GM18499 (cell line): ENCODE data around the gene PER2.

ENCODE experiments used
- ATAC-seq: cut with Tn5 transposase; IDR thresholded peaks from one replicate; pipeline ENCODE4 v1.9.1; 2021; ENCODE audit warnings: moderate number of reproducible peaks; ENCODE audit not compliant: insufficient read depth, unreplicated experiment

The PER2 gene

GRCh38 chr2:238269741-238270140 is 18.7 kb downstream of the PER2 start:
- ATAC-seq: no peak

DNA sequence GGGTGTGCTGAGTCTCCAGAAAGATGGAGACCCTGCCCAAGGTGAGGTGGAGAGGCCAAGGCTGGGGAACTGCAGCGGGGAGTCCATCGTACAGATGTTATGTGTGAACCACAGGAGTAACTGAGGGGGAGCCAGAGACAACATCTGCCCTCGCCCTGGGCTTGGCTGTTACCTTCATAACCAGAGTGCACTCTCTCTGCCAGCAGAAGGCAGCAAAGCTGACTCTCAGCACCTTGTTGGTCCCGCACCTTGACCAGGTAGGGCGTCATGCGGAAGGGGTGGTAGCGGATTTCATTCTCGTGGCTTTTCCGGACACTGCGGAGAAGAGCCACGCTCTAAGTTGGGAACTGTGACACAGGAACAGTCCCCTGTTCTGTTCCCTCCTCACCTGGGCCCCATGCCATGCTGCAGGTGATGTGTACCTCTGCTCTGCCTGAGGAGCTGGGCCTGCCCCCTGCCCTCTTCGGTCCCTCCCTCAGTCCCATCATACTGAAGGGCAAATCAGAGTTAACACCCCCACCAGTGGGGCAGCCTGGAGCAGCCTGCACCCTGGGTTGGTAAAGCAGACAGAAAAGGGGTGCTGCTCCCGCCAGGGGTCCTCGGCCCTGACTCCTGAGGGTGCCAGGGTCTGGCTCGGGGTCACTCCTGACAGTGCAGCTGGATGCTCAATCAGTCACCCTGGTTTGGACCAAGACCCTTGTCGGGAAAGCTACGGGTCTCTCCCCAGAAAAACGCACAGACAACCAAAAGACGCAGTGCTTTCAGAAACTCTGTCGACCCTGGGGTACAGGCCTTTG is 20.3 kb downstream of the PER2 start:
- no peak for ATAC-seq

- ATAC-seq: no peak
Measured at GRCh38 chr2:238267341-238267710, 21.1 kb downstream of the PER2 start.

DNA sequence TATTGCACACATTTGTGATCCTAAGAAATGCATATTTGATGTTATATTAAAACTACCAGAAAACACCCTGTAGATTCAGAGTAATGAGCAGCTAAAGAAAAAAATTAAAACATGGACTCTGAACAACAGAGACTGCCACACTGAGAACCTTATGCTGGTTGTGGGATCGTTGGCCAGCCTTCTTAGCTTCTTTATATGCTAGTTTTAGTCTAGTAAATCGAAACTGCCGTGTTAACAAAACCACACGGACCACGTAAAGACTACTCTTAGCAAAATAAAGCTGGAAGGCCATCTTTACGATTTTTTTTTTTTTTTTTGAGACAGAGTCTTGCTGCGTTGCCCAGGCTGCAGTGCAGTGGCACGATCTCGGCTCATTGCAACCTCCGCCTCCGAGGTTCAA is 22.8 kb downstream of the PER2 start:
- no peak for ATAC-seq

- ATAC-seq: no peak
Measured at GRCh38 chr2:238264072-238264460, 24.3 kb downstream of the PER2 start.

- ATAC-seq: no peak
Measured at GRCh38 chr2:238263204-238264071, 25.0 kb downstream of the PER2 start.

- ATAC-seq: no peak
Measured at GRCh38 chr2:238262496-238263122, 25.8 kb downstream of the PER2 start.

DNA sequence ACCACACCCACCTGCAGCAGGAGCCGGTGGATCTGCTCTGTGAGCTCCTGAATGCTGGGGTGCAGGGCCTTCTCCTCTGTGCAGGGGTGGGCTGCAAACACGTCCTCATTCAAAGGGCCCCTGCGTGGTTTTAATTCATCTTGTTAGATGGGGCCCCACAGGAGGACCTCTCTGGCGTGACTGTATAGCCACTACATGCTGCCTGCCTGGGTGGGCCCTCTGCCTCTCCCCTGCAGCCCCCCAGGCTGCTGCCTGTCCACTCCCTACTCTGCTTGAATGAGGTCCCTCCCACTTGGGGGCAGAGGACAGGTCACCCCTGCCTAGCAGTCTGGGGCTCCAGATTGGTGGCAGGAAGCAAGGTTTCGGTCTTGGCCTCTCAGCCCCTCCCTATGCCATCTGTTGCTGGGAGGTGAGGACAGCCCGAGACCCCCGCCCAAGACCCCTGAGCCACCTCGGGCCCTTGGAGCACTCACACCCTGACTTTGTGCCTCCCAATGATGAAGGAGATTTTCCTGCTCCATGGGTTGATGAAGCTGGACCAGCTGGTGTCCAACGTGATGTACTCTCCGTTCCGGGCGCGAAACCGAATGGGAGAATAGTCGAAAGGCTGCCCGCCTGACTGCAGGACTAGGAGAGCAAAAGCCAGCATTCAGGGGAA is 26.6 kb downstream of the PER2 start:
- no peak for ATAC-seq

DNA sequence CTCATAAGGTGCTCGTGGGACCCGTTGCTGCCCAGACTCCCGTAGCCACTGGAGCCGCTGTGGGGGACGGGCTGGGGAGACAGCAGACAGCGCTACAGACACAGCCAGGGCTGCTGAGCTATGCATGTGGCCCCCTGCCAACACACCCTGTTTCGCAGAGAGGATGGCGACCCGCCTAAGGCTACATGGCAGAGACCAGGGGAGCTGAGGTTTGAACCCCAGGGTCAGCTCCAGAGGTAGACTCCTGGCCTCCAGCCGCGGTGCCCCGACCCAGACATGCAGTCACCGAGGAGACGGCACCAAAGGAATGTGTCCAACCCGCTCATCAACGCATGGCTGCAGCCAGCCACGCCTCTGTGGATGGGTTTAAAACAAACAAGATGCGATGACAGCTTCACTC is 27.5 kb downstream of the PER2 start:
- ATAC-seq: no peak

- ATAC-seq: no peak
Measured at GRCh38 chr2:238259061-238260020, 29.1 kb downstream of the PER2 start.

DNA sequence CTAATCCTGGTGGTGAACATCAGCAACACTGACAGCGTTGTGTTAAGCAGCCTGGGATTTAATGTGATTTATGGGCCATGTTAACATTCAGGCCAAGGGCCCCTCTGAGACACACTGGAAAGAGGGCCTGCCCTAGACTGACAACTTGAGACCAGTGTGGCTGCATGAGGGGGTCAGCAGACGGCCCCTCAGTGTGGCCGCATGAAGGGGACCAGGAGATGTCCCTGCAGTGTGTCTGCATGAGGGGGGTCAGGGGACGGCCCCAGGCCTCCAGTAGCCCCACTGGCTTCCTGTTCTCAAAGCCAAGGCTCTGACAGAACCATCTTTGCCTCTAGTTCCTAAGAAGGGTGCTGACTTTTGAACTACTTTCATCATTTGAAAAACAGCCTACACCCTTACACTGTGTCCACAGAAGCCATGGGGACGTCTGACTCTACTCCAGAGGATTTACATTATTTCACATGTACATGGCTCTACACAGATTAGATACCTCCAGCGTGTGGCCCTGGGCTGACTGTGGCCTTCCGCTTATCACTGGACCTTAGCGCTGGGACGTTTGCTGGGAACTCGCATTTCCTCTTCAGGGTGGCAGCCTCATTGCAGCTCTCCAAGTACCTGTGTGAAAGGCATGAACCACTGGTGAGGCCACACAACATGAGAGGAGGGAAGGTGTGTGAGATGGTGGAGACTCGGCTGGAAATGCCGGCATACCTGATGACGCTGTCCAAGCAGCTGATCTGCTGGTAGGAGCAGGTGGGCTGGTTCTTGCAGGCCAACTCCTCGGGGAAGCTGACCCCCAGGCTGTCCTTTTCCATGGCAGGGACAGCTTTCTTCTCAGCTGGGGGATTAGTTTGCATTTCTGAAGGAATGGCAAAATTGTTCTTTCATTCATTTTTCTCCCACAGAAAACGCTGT is 30.4 kb downstream of the PER2 start:
- no peak for ATAC-seq

- no peak for ATAC-seq
Measured at GRCh38 chr2:238256594-238257104, 31.8 kb downstream of the PER2 start.

DNA sequence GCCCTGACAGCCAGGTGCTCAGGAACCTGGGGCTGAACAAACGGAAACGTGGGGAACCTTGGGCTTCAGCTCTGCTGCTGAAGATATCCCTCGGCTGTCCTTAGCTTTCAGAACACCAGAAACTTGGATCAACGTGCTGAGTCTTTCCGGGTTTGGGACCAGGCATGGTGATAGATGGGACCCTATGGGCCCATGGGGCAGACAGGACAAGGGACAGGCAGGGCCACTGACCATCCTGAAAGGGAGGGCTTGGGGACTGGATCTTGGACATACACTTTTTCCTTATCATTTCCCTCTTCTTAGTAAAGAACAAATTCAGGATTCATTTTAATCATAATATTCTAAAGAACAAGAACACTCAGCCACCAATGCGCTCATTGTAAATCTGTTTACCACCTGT is 32.3 kb downstream of the PER2 start:
- ATAC-seq: no peak

GRCh38 chr2:238255636-238256035 is 32.8 kb downstream of the PER2 start:
- no peak for ATAC-seq

DNA sequence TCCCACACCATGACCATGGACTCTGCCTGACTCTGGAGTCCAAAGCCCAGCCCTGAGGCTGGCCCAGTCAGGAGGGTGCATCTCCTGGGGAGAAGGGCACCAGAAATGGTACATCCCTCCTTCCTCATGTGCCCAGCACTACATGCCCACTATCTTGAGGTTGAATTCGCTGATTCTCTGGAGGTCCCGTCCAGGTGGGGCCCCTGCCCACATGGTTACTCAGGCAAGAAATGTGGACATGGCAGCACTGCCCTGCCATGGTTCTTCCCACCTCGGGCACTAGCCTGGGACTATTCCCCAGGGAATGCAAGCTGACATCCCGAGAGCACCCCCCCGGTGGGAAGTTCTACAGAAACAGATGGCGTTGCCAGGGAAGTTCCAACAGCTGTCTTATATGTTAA is 33.3 kb downstream of the PER2 start:
- ATAC-seq: no peak

DNA sequence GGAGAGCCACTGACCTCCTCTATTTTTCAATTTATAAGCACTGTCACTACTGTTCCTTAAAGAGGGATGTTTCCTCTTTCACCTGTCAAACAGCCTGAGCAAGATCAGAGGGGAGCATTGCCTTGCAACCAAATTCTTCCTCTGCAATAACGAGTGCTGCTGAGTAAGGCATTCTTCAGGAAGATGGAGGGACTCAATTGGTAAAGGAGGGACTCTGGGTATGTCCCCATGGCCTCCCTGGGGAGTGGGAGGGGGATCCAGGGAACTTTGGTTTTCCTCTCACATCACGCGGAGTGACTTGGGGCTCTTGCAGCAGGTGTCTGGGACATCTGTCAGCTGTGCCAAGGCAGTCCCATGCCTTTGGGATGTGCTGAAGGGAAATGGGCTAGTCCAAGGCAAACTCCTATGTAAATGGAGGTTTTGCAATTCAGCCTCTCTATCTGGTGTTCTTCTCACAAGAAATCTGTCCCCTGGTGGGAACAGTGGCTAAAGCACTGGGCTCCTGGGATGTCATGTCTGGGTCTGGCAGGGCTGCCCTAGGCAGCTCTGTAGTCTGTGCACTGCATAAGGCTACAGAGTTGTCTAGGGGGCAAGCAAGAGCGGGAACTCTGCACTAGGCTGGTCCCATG is 34.2 kb downstream of the PER2 start:
- no peak for ATAC-seq

DNA sequence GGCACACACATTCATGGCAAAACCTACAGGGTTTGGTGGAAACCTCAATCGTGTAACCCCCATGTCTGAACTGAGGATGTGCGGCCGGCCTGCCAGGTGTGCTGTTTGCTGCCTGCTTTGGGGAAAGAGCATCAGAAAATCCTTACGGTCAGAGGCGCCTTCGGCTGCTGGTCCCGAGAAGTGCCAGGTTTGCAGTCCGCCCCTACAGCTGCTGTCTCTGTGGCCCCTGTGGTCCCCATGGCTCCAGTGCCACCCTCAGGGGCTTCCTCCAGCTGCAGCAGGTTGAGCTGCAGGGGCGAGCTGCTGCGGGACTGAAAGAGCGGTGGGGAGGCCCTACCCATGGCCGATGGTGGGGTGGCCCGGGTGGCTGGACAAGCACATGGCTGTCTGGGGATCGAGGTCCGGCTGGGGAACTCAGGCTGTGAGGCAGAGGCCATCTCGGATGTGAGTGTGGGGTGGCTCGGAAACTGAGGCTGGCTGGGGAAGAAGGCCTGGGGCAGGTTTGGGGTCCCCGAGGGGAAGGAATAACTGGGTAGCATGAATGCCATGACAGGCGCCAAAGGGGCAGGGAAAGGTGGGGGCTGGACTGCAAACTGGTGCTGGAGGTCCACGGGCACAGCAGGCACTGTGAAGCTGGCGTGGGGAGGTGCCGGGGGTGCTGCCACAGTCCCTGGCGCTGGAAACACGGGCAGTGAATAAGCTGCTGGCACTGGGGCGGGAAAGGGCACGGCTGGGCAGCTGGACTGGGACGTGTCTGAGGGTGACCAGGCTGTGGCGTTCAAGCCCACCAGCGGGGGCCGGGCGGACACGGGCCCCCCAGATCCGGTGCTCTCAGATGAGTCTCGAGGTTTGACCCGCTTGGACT is 35.4 kb downstream of the PER2 start:
- ATAC-seq: no peak
